Endothelial cell of umbilical vein (primary cell): ENCODE results near the gene C17orf67. TPM values are rescaled to one million over a fixed set of nuclear protein-coding genes. Genes with fewer than 3 reads are reported as not detected.
A peak's percentile ranks its signal among the peaks of the same experiment; 100 is the strongest.

Source experiments
- BruUV-seq: library from RNA; stranded (reverse); fragments of 400-500 nt; replicated peaks from 2 replicates; lab custom pipeline; 2021; lab: Mats Ljungman, UMichigan
- CTCF ChIA-PET: fragments of 300-600, 350-600 bp; sonication (Branson Sonifier 250); formaldehyde crosslinking; loops from one replicate; lab custom pipeline; 2021; ENCODE audit warnings: antibody characterized with exemption, inconsistent platforms; lab: Charles Lee
- POLR2A ChIA-PET: fragments of 300-600, 350-600 bp; sonication (Branson Sonifier 250); formaldehyde crosslinking; loops from one replicate; lab custom pipeline; 2021; ENCODE audit warnings: antibody characterized with exemption, inconsistent platforms; lab: Charles Lee
- DNase-seq: peaks from one replicate; pipeline ENCODE4 v3.0.0-alpha.2; 2011; ENCODE audit warnings: low read depth, low spot score
- FAIRE-seq: peaks from 2 replicates; lab custom pipeline; 2011; peaks lifted over from hg19 to GRCh38; lab: Jason Lieb, UNC
- H2AFZ ChIP-seq: 2 replicates; pipeline ENCODE4 v1.6.0; 2012; ENCODE audit warnings: low read depth, low read length, control low read depth, inconsistent platforms
- H3K27ac ChIP-seq: 2 replicates; pipeline ENCODE4 v1.5.1; 2011; ENCODE audit warnings: low read depth, mild to moderate bottlenecking, control low read depth, low read length, moderate library complexity; ENCODE audit not compliant: insufficient read depth
- H3K27me3 ChIP-seq, 2 experiments: 2 replicates each; pipeline versions ENCODE4 v1.6.0 to v1.6.1; 2011; ENCODE audit warnings: low read length in 2 of 2, mixed read lengths in 1 of 2; ENCODE audit not compliant: control insufficient read depth in 2 of 2, insufficient read depth in 2 of 2
- H3K36me3 ChIP-seq, 2 experiments: 2 replicates in 1 of 2; 3 replicates in 1 of 2; pipeline ENCODE4 v1.5.1; 2011; ENCODE audit warnings: low read length in 2 of 2, mild to moderate bottlenecking in 1 of 2, moderate library complexity in 1 of 2; ENCODE audit not compliant: control insufficient read depth in 2 of 2, insufficient read depth in 2 of 2; ENCODE audit errors: extremely low read depth in 1 of 2
- H3K4me1 ChIP-seq: 3 replicates; pipeline ENCODE4 v1.5.1; 2011; ENCODE audit warnings: mild to moderate bottlenecking, low read length; ENCODE audit not compliant: control insufficient read depth, insufficient read depth; ENCODE audit errors: extremely low read depth
- H3K4me2 ChIP-seq: 2 replicates; pipeline ENCODE4 v1.6.1; 2011; ENCODE audit warnings: low read length, control low read depth, mixed read lengths; ENCODE audit not compliant: insufficient read depth
- H3K4me3 ChIP-seq, 3 experiments: fragments of 200-600 bp in 1 of 3; sonication (generic), shearing (Covaris generic) in 1 of 3; replicated peaks in 1 of 3; 2 replicates each; pipeline ENCODE4 v1.5.1; 2011 to 2016; ENCODE audit warnings: control low read depth in 3 of 3, low read length in 3 of 3, mild to moderate bottlenecking in 2 of 3, inconsistent platforms in 1 of 3, low read depth in 1 of 3, moderate library complexity in 1 of 3; ENCODE audit not compliant: insufficient read depth in 1 of 3
- H3K79me2 ChIP-seq: 2 replicates; pipeline ENCODE4 v1.6.0; 2012; ENCODE audit warnings: low read length, inconsistent platforms; ENCODE audit not compliant: control insufficient read depth, insufficient read depth
- H3K9ac ChIP-seq: replicated peaks from 2 replicates; pipeline ENCODE3; 2011; ENCODE audit warnings: low read length, control low read depth; ENCODE audit not compliant: insufficient read depth; ENCODE audit errors: extremely low read depth
- H3K9me1 ChIP-seq: replicated peaks from 3 replicates; pipeline ENCODE4 v1.6.0; 2011; ENCODE audit warnings: mild to moderate bottlenecking, low read length; ENCODE audit not compliant: control insufficient read depth, insufficient read depth; ENCODE audit errors: extremely low read depth
- H3K9me3 ChIP-seq: replicated peaks from 2 replicates; pipeline ENCODE4 v1.5.1; 2012; ENCODE audit warnings: low read length, inconsistent platforms; ENCODE audit not compliant: control insufficient read depth, insufficient read depth
- H4K20me1 ChIP-seq: replicated peaks from 2 replicates; pipeline ENCODE3; 2011; ENCODE audit warnings: mild to moderate bottlenecking, low read length; ENCODE audit not compliant: control insufficient read depth, insufficient read depth; ENCODE audit errors: extremely low read depth
- EZH2 ChIP-seq: IDR thresholded peaks from 2 replicates; pipeline ENCODE4 v1.6.1; 2012; ENCODE audit warnings: borderline replicate concordance, low read depth, mild to moderate bottlenecking, moderate library complexity, low read length, inconsistent platforms; ENCODE audit not compliant: severe bottlenecking
- FOS ChIP-seq: IDR thresholded peaks from 2 replicates; pipeline ENCODE4 v1.6.1; 2011; ENCODE audit warnings: mild to moderate bottlenecking, low read length, moderate library complexity, borderline replicate concordance; ENCODE audit not compliant: insufficient read depth
- GATA2 ChIP-seq: IDR thresholded peaks from 2 replicates; pipeline ENCODE4 v1.7.0; 2011; ENCODE audit warnings: low read depth, mild to moderate bottlenecking, moderate library complexity, mixed read lengths, low read length; ENCODE audit not compliant: insufficient read length, insufficient read depth
- JUN ChIP-seq: IDR thresholded peaks from 2 replicates; pipeline ENCODE4 v1.6.1; 2011; ENCODE audit warnings: borderline replicate concordance, low read depth; ENCODE audit not compliant: insufficient read length, insufficient read depth
- MYC ChIP-seq: IDR thresholded peaks from one replicate; pipeline ENCODE4 v1.6.1; 2011; ENCODE audit warnings: mild to moderate bottlenecking, low read depth, low read length
- POLR2A ChIP-seq: IDR thresholded peaks from 2 replicates; pipeline ENCODE4 v1.6.1; 2012; ENCODE audit warnings: low read depth, mild to moderate bottlenecking, control low read depth, low read length
- POLR2AphosphoS5 ChIP-seq: IDR thresholded peaks from 2 replicates; pipeline ENCODE4 v1.6.1; 2012; ENCODE audit warnings: low read depth, mild to moderate bottlenecking, control low read depth, low read length, moderate library complexity; ENCODE audit not compliant: insufficient read depth
- dilution Hi-C: fragments of 300-500 bp; cut with MboI; formaldehyde crosslinking; loops from one replicate; pipeline ENCODE4 v1.15.0; 2019; ENCODE audit warnings: low sequenced_read_pairs; ENCODE audit not compliant: extremely low pct_ligation_motif_present
- intact Hi-C: fragments of 100-400 bp; cut with micrococcal nuclease; formaldehyde crosslinking; loops from one replicate; pipeline ENCODE4 v1.10.0; 2022
- polyA plus RNA-seq, 4 experiments: library from polyadenylated mRNA; depleted of rRNA in 3 of 4; stranded (reverse) in 3 of 4; unstranded in 1 of 4; fragments of >200 nt; gene quantifications; 2 replicates each; pipeline versions ENCODE4 v1.2.1 to v1.2.3, GENCODE V29; 2011 to 2012; ENCODE audit warnings: missing spikeins in 1 of 4
- total RNA-seq: library from RNA; stranded (reverse); gene quantifications from 2 replicates; pipeline ENCODE4 v1.2.3, GENCODE V29; 2021
- TF ChIP-seq, protein P1 (sequence below), 2 donors: IDR thresholded peaks; 1 replicate in 1 of 2; 2 replicates in 1 of 2; pipeline ENCODE4 v1.5.1; 2011; ENCODE audit warnings: low read length in 2 of 2, mild to moderate bottlenecking in 2 of 2, moderate library complexity in 2 of 2, control low read depth in 1 of 2, inconsistent platforms in 1 of 2, low read depth in 1 of 2; ENCODE audit not compliant: insufficient read depth in 1 of 2; ENCODE audit errors: extremely low read depth in 1 of 2
- TF ChIP-seq, protein P2 (sequence below): IDR thresholded peaks from 2 replicates; pipeline ENCODE4 v1.6.1; 2011; ENCODE audit not compliant: insufficient read depth, insufficient read length

The C17orf67 gene
- total and polyA plus RNA-seq, 2 donors (not counting 3 experiments of a cell fraction or from before 2014, with no cell fraction given) = 1.9 to 5.8 TPM

DNA sequence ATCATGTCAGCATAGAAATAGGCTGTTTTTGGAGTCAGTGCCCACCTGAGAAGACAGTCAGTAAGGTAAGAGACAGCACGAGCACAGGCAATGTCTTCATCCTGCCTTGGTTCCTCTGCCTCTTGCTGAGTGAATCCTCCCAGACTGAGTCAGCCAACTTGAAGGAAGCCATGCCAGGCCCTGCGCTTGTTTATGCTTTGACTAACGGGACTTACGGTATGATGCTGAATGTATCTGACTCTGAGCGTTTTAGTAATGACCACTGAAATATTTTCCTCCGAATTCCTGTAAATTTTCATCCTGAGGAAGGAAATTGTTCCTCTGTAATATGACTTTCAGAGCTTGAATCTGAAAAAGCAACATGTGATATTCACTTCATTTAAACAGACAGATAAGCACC is 18.0 kb downstream of the C17orf67 start:
- ChIA-PET CTCF (interaction anchor here (0.8 to 1.7 kb wide), 7 partner anchors 9 to 316 kb away, joined by 3 to 7 read pairs (median 4); no protein-coding TSS in a partner anchor), POLR2A (interaction anchor here (1.2 kb wide), 1 partner anchor 98 kb away, joined by 3 read pairs; the partner anchor contains the start of gene TRIM25)
- Histone ChIP-seq H2AFZ (peak overlapping the region; percentile 29), H3K9me3 (no peaks in the 10 kb centered on the region), H4K20me1 (no peaks in the 10 kb centered on the region), H3K9ac (no peak overlapping the region), H3K9me1 (no peaks in the 10 kb centered on the region), H3K27ac (no peak overlapping the region), H3K36me3 (no peaks in the 10 kb centered on the region), H3K79me2 (no peaks in the 10 kb centered on the region), H3K4me2 (peak overlapping the region; percentile 17), H3K27me3 (no peaks in the 10 kb centered on the region), H3K4me3 (no peak overlapping the region), H3K4me1 (peaks cover 9% of the 10 kb centered on the region)
- BruUV-seq = no TSS peak
- FAIRE-seq (peak; percentile 59), DNase-seq (peak; percentile 51)
- intact Hi-C loops (no loop called here), dilution Hi-C loops (no loop called here)
- TF ChIP-seq POLR2A = no peak
- no peak for TF ChIP-seq POLR2AphosphoS5
- no peak for TF ChIP-seq FOS
- no peak for TF ChIP-seq GATA2
- no peak for TF ChIP-seq MYC
- no peak for TF ChIP-seq EZH2
- TF ChIP-seq, protein P1, sequence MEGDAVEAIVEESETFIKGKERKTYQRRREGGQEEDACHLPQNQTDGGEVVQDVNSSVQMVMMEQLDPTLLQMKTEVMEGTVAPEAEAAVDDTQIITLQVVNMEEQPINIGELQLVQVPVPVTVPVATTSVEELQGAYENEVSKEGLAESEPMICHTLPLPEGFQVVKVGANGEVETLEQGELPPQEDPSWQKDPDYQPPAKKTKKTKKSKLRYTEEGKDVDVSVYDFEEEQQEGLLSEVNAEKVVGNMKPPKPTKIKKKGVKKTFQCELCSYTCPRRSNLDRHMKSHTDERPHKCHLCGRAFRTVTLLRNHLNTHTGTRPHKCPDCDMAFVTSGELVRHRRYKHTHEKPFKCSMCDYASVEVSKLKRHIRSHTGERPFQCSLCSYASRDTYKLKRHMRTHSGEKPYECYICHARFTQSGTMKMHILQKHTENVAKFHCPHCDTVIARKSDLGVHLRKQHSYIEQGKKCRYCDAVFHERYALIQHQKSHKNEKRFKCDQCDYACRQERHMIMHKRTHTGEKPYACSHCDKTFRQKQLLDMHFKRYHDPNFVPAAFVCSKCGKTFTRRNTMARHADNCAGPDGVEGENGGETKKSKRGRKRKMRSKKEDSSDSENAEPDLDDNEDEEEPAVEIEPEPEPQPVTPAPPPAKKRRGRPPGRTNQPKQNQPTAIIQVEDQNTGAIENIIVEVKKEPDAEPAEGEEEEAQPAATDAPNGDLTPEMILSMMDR (IDR thresholded peaks at IDR 0.05; ENCODE audit: extremely low read depth in 1 of 2, insufficient read depth in 1 of 2, low read depth in 1 of 2, low read length in 2 of 2) = no peak
- TF ChIP-seq, protein P2, sequence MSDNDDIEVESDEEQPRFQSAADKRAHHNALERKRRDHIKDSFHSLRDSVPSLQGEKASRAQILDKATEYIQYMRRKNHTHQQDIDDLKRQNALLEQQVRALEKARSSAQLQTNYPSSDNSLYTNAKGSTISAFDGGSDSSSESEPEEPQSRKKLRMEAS = no peak
- TF ChIP-seq JUN = no peak
